Measurements from ENCODE around the gene LRRC74A.
A peak's percentile ranks its signal among the peaks of the same experiment; 100 is the strongest.
"Not testable (repeated sequence)": the region's sequence is repeated elsewhere in the genome, so short reads cannot be mapped to it uniquely, and the experiment has no call there.

Gene LRRC74A

DNA sequence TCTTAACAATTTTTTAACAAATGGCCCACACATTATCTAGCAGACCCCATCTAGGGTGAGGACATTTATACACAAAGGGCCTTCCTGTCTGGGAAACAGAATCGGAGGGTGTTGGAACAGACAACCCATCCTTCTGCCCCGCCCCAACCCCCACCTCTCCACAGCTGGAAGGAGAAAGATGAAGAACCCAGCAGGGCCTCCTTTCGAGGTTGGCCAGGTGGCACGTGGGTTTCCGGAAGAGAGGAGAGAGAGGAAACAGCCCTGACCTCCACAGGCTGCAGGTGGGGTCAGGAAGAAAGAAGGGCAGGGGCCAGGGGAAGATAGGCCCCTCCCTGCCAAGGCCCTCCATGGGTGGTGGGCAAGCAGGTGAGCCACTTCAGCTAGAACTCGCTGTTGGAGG lies 57.2 kb downstream of the LRRC74A start:
- no peak for DNase-seq (ENCODE audit: low read depth in 3 of 3, low spot score in 1 of 3)

DNA sequence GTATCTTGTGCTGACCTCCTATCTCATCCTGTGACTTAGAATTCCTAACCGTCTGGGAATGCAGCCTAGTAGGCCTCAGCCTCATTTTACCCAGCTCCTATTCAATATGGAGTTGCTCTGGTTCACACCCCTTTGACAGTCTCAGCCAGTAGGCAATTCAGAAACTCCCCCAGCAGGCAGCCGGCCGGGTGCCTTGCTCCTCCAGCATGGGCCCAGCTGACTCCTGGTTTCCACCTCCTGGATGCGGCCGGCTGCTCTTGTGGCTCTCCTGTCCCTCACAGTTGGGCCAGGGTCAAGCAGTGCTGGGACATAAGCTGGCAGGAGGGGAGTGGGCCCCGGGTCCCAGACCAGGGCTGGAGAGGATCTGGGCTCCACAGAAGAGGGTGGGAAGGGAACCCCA lies 58.2 kb downstream of the LRRC74A start:
- no peak for DNase-seq (ENCODE audit: low read depth in 3 of 3, low spot score in 1 of 3)

DNA sequence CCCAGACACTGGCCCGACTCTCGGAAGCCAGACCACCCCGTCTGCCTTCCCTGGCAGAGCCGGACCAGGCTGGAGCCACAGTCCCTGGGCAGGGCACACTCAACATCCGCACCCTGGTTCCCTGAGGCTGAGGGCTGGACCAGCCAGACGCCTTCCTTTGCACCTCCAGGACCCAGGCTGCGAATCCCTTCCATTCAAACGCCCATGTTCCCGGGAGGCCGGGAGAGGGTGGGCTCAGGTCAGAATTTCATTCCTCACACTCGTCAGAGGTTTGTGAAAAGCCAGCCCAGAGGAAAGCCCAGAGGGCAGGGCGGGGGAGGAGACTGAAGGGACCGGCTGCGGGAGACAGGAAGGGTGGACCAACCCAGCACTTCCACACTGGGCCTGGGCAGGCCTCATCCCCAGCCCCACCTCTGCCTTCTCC lies 58.7 kb downstream of the LRRC74A start:
- no peak for DNase-seq (ENCODE audit: low read depth in 3 of 3, low spot score in 1 of 3)

DNA sequence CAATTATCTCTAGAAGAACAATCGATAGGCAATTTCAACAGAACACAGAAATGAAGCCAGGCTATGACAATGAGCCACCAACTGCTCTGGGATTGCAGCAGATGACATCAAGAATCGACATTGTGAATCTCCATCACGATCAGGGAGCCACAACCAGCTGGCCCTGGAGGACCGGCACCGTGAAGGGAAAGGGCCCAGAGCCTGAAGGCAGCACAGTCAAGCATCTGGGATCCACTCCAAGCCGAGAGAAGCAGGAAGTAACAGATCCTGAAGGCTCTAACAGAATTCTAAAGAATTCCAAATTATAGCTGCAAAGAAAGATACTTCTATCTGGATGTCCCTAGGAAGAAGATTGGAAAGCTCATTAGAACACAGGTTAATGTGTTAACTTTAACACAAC lies 61.0 kb downstream of the LRRC74A start:
- DNase-seq (ENCODE audit: low read depth in 3 of 3, low spot score in 1 of 3): no peak

DNA sequence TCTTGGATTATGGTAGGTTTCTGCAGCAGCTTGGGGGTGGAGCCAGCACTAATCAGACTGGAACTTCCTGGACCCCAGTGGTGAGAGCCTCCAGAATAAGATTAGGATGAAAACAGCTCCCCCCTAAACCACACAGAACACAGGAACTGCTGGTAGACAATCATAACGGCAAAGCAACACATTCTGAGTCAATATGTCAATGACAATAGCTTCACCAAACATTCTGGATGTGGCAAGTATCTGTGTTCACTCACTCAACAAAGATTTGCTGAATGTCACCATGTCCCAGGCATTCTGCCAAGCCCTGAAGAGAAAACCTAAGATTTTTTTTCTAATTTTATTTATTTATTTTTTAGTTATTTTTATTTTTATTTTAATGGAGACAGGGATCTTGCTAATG lies 65.2 kb downstream of the LRRC74A start:
- no peak for DNase-seq (ENCODE audit: low read depth in 3 of 3, low spot score in 1 of 3)

DNA sequence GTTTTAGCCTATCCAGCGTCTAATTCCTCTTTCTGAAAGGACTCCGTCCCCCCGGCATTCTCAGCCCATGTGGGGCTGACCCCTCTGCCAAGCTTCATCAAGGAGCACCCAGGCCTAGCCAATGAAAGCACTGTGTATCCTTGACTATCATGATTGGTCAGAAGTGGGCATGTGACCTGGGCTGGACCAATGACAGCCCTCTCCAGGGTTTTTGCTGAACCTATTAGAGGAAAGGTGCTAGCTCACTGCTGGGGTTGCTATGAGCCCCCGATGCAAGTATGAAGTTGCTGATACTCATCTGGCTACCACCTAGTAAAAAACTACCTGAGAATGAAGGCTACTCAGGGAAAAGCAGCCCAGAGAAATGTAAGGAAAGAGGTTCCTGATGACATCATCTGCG lies 68.1 kb downstream of the LRRC74A start:
- no peak for DNase-seq (ENCODE audit: low read depth in 3 of 3, low spot score in 1 of 3)

DNA sequence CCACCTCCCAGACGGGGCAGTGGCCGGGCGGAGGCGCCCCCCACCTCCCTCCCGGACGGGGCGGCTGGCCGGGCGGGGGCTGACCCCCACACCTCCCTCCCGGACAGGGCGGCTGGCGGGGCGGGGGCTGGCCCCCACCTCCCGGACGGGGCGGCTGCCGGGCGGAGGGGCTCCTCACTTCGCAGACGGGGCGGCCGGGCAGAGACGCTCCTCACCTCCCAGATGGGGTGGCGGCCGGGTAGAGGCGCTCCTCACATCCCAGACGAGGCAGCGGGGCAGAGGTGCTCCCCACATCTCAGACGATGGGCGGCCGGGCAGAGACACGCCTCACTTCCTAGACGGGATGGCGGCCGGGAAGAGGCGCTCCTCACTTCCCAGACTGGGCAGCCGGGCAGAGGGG lies 71.8 kb downstream of the LRRC74A start:
- not testable (repeated sequence) for DNase-seq (ENCODE audit: low read depth in 3 of 3, low spot score in 1 of 3)

DNA sequence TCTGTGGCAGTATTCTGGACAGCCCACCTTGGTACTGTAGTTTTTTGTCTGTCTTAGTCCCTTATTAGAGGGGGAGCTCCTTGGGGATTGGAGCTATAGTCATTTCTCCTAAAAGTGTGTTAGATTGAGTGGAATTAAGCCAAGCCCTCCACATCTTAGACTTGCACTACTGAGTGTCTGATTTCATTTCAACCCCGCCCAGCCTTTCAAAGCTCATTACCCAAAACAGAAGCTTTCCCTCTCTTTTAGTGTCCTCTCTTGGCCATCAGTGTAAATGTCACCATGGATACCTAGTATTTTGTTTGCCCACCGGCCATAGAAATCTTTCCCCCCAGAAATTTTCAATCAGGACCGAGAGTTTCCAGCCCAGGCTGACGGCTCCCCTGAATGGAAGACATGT lies 74.5 kb downstream of the LRRC74A start:
- DNase-seq (ENCODE audit: low read depth in 3 of 3, low spot score in 1 of 3): no peak

DNA sequence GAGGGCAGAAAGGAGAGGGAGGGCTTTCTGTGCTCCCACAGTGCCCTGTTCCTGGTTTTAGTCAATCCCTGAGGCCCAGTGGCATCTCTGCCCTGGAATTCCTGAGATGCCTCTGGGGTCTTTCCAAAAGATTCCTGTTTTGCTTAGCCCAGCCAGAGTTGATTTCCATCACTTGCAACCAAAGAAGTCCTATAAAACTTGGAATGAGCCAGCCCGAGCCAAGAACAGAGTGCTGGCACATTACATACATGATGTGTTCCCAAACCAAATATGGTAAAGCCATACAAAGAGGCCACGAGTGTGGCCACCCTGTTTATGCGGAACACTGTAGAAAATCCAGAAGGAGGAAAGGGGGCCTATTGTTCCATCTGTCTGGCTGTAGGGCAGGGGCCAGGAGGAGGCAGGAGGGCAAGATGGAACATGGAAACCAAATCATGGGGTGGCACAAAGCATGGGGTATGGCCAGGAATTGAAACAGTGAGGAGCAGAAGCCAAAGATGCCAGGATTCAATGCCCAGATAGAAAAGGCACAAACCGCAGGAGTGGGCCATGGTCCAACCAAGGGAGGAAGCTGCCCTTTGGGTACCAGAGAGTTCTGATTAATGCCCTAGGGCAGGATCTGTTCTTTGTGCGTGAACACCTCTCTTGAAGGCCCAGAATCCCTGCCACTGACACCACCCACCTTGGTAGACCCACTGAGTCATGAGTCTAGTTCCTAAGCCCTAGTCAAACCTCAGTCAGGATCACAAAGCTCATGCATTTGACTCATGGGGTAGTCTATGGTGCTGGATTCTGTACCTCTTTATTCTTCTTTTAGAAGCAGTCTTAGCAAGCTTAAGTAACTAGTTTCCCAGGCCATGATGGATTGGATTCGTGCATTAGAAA lies 75.2 kb downstream of the LRRC74A start:
- no peak for DNase-seq (ENCODE audit: low read depth in 3 of 3, low spot score in 1 of 3)

DNA sequence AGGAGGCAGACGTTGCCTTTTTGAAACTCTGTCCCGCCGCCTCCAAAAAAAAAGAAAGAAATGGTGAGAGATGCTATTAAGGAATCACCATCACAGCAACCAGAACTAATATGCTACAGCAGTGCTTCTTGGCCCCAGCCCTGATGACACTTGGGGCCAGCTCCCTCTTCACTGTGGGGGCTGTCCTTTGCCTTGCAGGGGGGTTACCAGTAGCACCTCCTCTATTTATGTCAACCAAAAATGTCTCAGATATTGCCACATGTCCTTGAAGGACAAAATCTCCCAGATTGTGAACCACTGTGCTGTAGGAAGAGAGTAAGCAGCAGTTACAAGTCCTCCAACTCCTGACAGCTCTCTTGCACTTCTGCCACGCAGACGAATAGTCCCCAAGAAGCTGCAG lies 76.4 kb downstream of the LRRC74A start:
- DNase-seq (ENCODE audit: low read depth in 3 of 3, low spot score in 1 of 3): no peak

DNA sequence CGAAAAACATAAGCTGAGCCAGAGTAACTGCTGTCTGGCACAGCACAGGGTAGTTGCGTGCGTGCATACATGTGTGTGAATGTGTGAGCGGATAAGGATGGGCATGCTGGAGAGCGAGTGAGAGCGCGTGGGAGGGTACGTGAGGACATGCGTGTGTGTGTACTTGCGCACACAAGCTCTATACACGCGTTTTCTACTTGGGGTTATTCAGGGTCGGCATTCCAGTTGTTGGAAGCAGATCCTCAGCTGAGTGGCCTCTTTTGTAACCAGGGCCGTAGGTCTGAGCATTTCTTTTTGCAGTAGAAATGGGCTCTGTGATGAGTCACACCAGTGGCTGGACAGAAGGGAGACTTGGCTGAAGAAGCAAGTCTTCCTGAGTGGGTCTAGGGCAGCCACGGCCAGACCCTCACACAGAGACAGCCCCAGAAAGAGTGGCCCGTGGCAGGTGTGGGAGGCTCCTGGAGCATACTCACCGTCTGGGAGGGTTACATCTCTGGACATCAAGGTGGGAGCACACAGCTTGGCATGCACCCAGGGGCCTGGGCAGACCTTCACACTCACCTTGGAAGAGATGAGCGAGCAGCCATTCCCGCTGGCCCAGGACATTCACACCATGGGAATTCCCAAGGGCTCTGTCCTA lies 78.0 kb downstream of the LRRC74A start:
- no peak for DNase-seq (ENCODE audit: low read depth in 3 of 3, low spot score in 1 of 3)

DNA sequence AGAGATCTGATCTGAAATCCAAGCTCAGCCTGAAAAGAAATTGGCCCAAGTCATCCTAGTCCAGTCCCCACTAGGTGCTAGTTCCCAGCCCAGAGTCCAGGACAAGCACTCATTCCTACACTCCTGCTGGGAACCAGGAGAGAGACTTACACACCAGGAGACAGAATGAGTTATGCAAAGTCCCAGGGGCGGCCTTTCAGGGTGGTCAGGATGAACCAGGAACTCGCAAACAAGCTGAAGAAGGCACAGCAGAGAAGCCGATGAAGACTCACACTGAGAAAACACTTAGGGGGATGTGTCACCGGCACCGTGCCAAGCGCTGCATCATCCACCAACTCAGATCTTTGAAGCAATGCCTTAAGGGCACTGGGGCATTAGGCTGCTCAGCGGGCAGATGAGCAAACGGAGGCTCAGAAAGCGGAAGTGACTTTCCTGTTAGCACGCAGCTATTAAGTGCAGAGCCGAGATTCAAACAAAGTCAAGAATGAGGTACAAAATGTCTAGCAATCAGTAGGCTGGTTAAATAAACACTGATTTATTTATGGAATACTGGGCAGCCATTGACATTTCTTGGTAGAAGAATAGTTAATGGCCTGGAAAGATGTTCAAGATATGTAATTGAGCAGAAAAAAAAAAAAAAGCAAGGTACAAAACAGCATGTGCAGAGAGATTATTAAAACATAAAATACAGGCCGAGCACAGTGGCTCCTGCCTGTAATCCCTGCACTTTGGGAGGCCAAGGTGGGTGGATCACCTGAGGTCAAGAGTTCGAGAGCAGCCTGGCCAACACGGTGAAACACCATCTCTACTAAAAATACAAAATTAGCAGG lies 78.7 kb downstream of the LRRC74A start:
- DNase-seq (ENCODE audit: low read depth in 3 of 3, low spot score in 1 of 3): peak; percentile 43 to 68 (median 57)

DNA sequence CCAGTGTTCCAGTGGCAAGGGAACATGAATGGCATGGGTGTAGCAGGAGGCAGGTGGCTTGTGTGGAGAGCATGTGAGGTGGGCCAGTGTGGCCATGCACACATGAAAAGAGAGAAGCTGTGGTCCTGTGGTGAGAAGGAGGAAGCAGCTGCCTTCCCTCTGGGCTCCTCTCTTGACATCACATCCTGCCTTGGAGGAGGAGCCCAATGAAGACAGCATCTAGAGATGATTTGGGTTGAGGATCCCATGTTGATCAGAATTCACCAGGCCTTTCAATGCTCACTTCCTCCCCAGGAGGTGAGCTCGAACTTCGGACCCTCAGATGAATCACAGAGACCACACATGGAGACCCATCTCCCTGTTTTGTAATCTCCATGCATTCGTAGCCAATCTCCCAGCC lies 82.6 kb downstream of the LRRC74A start:
- DNase-seq (ENCODE audit: low read depth in 3 of 3, low spot score in 1 of 3): no peak

DNA sequence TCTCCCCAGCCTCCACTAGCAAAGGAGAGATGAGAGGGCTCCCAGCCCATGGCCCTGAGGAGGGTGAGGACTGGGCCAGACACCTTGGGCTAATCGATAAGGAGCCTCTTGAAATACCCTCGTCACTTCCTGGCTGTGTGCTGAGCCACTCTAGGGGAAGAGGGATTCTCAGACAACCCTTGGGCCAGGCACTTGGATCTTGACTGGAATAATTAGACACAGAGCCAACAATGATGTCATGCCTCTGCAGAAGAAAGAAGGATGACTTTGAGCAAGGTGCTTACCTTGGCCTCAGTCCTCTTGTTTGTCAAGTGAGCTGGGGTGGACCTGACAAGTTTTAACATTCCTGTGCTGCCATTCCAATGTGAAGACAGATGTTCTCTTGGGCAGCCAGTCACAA lies 83.1 kb downstream of the LRRC74A start:
- no peak for DNase-seq (ENCODE audit: low read depth in 3 of 3, low spot score in 1 of 3)

DNA sequence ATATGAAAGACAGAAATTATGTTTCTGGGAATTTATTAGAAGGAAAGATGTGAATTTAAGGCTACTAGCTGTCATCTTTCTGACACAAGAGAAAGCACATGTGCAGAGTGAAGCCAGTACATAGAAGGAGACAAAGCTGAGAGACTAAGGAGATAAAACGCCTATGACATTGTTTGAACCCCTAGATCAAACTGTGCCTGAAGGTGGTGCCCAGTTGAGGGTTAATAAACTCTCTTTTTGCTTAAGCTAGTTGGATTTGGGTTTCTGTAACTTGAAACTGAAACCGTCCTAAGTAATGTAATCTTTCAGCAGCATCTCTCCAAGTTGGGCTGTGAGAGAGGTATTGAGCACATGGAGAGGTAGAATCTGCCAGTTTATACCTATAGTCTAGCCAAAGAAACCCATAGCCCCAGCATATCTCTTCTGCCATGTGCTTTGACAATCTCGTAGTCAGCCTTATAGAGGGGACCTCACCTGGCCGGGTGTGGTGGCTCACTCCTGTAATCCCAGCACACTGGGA lies 84.2 kb downstream of the LRRC74A start:
- no peak for DNase-seq (ENCODE audit: low read depth in 3 of 3, low spot score in 1 of 3)

DNA sequence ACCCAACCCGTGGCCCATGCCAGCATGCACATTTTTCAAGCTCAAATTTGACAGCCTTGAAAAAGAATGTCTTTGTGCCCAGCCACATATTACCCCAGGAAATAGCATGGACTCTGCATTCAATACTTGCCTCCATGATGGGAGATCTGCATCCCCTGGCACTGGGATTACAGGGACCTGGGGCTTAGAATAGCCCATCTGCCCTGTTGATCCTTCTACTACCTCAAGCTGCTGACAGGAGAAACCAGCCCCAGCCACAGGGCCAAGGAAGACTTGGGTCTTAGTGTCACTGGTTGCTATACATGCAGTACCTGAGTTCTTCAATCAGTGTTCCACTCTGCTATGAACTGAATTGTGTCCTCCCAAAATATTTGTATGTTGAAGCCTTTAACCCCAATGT lies 85.3 kb downstream of the LRRC74A start:
- DNase-seq (ENCODE audit: low read depth in 3 of 3, low spot score in 1 of 3): no peak

DNA sequence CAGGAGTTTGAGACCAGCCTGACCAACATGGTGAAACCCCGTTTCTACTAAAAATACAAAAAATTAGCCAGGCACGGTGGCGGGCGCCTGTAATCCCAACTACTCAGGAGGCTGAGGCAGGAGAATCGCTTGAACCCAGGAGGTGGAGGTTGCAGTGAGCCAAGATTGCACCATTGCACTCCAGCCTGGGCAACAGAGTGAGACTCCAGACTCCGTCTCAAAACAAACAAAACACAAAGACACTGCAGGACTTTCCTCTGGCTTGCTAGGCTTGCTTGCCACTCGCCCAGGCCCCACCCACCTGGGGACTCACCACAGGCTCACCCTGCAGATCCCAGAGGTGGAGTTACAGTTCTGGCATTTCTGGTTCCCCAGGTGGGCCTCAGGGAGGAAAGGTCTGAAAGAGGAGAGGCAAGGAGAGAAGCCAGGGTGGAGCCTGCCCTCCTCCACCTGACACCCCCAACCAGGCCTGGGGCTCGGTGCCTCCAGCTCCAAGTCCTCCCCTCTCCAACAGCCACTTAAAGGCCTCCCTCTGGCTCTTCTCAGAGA lies 88.4 kb downstream of the LRRC74A start:
- not testable (repeated sequence) for DNase-seq (ENCODE audit: low read depth in 3 of 3, low spot score in 1 of 3)

DNA sequence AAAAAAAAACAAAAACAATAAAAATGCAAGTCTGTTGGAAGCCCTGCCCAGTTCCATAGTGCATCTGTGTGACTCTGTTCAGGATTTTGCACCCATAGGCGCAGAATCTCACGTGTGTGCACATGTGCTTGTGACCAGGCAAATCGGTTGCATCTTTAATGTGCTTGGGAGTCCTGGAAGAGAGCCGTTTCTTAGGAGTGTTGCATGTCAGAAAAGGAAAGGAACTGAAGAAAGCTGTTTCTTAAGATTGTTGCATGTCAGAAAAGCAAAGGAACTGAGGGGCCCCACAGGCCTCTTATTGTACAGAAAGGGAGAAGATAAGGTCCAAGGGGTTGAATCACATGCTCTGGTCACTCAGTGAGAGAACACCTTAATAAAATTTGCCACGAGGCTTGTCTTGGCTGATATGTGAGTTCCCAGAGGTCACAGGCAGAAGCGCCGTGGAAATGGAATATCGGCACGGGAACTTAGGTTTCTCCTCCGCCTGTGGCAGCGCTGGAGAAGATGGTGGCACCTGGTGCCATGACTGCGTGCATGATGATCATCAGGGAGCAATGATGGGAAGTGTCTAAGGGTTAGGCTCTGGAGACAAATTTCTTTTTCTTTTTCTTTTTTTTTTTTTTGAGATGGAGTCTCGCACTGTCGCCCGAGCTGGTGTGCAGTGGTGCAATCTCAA lies 90.0 kb downstream of the LRRC74A start:
- no peak for DNase-seq (ENCODE audit: low read depth in 3 of 3, low spot score in 1 of 3)

DNA sequence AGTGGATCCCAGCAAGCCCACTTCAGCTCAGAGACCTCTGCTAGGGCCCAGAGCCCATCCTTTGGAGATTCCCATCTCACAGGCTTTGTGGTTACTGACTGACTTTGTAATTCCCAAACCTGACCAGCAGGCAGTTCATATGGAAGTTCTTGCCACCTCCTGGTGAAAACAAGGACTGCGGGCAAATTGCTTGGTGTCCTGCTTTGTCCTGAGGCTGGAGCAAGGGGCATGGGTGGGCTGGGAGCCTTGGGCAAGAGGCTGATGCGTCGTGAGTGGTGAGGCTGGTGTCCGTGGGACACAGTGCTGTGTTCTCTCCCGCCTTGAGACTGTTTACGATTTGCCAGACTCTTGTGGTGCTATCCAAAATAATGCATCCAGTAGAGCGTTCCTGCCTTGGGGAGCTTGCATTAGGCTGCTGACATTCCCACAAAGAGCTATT lies 91.0 kb downstream of the LRRC74A start:
- no peak for DNase-seq (ENCODE audit: low read depth in 3 of 3, low spot score in 1 of 3)

DNA sequence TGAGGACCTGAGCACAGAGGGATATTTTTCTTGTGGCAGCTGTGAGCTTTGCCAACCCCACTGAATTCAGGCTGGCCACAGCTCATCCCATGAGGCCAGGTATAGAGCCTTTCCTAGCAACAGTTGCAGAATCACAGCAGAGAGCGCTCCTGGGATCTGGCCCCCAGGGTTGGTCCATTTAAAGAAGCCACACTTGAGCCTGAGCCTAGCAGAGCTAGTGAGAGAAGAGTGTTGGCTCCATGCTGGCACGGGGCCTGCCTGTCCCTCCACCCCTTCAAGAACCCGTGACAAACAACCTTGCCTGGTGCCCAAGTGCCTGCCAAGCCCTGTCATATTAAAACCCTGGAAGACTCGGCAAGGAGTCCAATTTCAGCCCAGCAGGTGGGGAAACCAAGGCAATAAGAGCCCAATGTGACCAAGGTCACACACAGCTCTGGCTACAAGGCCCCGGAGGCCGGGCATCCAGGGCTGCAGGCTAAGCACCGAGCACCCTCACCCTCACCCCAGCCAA lies 91.6 kb downstream of the LRRC74A start:
- DNase-seq (ENCODE audit: low read depth in 3 of 3, low spot score in 1 of 3): no peak

All from stimulated activated CD4-positive, alpha-beta T cell treated with anti-CD3 and anti-CD28 coated beads, TNF-alpha, amount 100 ng/mL, for 1 hour (primary cell).